ENCODE results near the gene EFNB2. TPM values are rescaled to one million over a fixed set of nuclear protein-coding genes. Genes with fewer than 3 reads are reported as not detected.
A peak's percentile ranks its signal among the peaks of the same experiment; 100 is the strongest.

The EFNB2 gene
- total RNA-seq, 1 experiment from 2014 or later: 4.7 TPM

DNA sequence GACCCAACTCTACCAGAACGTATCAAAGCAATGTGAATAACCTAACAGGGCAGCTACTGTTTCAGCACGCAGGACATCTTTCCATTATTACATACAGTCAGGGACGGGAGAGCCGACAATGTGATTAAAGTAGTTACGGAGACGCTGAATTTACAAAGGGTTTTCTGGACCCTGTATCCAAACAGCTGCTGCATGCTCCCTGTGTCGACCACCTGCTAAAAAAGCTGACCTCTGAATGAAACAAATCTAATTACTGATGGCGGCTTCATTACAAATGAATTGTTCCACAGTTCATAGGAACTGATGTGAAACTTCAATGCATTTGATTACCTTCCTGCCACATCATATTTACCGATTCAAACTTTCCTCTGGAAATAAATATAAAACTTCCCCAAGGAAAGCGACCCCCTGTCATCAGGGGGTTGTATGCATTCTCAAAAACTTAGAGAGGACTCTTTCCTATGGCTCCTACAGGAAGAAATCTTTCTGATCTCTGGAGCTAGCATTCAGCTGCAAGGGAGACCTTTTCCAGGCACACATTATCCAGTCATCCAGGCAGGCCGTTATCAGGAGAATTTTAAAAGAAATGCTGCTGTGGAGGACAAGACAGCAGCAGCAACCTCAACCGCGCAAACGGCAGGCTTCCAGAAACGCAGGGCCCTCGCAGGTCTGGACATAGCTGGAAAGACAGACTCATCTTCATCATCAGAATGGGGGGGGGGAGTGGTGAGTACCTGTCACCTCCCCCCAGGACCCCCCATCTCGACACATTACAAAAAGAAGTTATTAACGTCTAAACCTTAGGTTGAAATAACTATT is 3.1 kb downstream of the EFNB2 start:
- Histone ChIP-seq H3K27me3 (ENCODE audit: control insufficient read depth, insufficient read depth, low read length) (no peaks in the 10 kb centered on the region), H3K36me3 (ENCODE audit: control insufficient read depth, insufficient read depth, low read length) (no peaks in the 10 kb centered on the region; the same call in 1 of the 2 replicates), H3K9me3 (ENCODE audit: control insufficient read depth, insufficient read depth, low read depth, low read length) (no peaks in the 10 kb centered on the region), H3K27ac (ENCODE audit: low read length) (peak overlapping the region; percentile 68), H3K4me3 (ENCODE audit: low read depth in 2 of 2, low read length in 2 of 2) (peak overlapping the region; percentile 45 to 55), H3K4me1 (ENCODE audit: control insufficient read depth, insufficient read depth, low read length) (peaks cover 7% of the 10 kb centered on the region)
- ChIA-PET CTCF (interaction anchor here (0.6 kb wide), 2 partner anchors 447 to 584 kb away, joined by 5 read pairs; no protein-coding TSS in a partner anchor), POLR2A (no interaction called here)
- DNase-seq (ENCODE audit: low read depth, low spot score) (no peak), ATAC-seq (no peak)
- intact Hi-C loops (cut with micrococcal nuclease; ENCODE audit: unreplicated experiment) (loop anchor here (10.0 kb wide), 2 partner anchors 1118 to 1958 kb away; no protein-coding TSS in a partner anchor), in situ Hi-C loops (cut with HindIII; ENCODE audit: low pct_unique_long_range_greater_than_20kb, low sequenced_read_pairs) (no loop called here)
- TF ChIP-seq, protein P1, sequence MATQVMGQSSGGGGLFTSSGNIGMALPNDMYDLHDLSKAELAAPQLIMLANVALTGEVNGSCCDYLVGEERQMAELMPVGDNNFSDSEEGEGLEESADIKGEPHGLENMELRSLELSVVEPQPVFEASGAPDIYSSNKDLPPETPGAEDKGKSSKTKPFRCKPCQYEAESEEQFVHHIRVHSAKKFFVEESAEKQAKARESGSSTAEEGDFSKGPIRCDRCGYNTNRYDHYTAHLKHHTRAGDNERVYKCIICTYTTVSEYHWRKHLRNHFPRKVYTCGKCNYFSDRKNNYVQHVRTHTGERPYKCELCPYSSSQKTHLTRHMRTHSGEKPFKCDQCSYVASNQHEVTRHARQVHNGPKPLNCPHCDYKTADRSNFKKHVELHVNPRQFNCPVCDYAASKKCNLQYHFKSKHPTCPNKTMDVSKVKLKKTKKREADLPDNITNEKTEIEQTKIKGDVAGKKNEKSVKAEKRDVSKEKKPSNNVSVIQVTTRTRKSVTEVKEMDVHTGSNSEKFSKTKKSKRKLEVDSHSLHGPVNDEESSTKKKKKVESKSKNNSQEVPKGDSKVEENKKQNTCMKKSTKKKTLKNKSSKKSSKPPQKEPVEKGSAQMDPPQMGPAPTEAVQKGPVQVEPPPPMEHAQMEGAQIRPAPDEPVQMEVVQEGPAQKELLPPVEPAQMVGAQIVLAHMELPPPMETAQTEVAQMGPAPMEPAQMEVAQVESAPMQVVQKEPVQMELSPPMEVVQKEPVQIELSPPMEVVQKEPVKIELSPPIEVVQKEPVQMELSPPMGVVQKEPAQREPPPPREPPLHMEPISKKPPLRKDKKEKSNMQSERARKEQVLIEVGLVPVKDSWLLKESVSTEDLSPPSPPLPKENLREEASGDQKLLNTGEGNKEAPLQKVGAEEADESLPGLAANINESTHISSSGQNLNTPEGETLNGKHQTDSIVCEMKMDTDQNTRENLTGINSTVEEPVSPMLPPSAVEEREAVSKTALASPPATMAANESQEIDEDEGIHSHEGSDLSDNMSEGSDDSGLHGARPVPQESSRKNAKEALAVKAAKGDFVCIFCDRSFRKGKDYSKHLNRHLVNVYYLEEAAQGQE (IDR thresholded peaks at IDR 0.05; ENCODE audit: insufficient read depth in 1 of 2, low read depth in 2 of 2, low read length in 1 of 2): no peak
- TF ChIP-seq SIN3A (IDR thresholded peaks at IDR 0.05; ENCODE audit: borderline replicate concordance, insufficient read depth, low read depth, low read length) (no peak), TCF7L2 (IDR thresholded peaks at IDR 0.05; ENCODE audit: low read depth, low read length) (no peak), POLR2AphosphoS5 (IDR thresholded peaks at IDR 0.05; ENCODE audit: low read depth, low read length) (no peak)
- TF ChIP-seq, protein P2, sequence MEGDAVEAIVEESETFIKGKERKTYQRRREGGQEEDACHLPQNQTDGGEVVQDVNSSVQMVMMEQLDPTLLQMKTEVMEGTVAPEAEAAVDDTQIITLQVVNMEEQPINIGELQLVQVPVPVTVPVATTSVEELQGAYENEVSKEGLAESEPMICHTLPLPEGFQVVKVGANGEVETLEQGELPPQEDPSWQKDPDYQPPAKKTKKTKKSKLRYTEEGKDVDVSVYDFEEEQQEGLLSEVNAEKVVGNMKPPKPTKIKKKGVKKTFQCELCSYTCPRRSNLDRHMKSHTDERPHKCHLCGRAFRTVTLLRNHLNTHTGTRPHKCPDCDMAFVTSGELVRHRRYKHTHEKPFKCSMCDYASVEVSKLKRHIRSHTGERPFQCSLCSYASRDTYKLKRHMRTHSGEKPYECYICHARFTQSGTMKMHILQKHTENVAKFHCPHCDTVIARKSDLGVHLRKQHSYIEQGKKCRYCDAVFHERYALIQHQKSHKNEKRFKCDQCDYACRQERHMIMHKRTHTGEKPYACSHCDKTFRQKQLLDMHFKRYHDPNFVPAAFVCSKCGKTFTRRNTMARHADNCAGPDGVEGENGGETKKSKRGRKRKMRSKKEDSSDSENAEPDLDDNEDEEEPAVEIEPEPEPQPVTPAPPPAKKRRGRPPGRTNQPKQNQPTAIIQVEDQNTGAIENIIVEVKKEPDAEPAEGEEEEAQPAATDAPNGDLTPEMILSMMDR (IDR thresholded peaks at IDR 0.05): no peak
- no TSS peak for BruUV-seq (replicated peaks)

DNA sequence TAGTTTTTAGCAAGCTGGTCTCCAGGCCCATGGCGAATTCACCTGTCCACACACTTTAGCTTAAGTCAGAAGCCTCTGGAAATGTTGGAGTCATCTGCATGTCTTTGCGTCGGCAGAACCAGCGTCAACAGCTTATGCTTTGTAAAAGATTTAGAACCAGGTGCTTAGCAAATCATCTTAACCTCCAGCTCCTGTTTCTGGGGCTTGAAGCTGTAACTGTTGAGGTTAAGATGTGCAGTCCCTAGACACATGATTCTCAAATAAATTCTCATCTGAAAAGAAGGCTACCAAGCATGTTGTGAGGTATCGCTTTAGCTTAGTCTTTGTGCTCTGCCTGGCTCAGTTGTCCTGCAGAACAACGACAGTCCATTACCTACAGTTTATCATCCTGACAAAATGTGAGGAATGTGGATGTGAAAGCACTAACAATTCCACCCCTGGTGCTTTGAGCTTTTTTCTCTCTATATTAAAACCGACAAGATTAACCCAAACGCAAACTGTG is 4.4 kb downstream of the EFNB2 start:
- BruUV-seq (replicated peaks): no TSS peak
- POLR2A ChIA-PET: no interaction called here
- in situ Hi-C loops (cut with HindIII; ENCODE audit: low pct_unique_long_range_greater_than_20kb, low sequenced_read_pairs): no loop called here
- Histone ChIP-seq H3K4me1 (ENCODE audit: control insufficient read depth, insufficient read depth, low read length) (peaks cover 7% of the 10 kb centered on the region), H3K36me3 (ENCODE audit: control insufficient read depth, insufficient read depth, low read length) (no peaks in the 10 kb centered on the region; the same call in 1 of the 2 replicates), H3K27me3 (ENCODE audit: control insufficient read depth, insufficient read depth, low read length) (no peaks in the 10 kb centered on the region), H3K27ac (ENCODE audit: low read length) (no peak overlapping the region), H3K9me3 (ENCODE audit: control insufficient read depth, insufficient read depth, low read depth, low read length) (no peaks in the 10 kb centered on the region), H3K4me3 (ENCODE audit: low read depth in 2 of 2, low read length in 2 of 2) (peak overlapping the region; percentile 9; a peak in 3 of 4 replicates)
- TF ChIP-seq, protein P2 (IDR thresholded peaks at IDR 0.05): no peak
- TF ChIP-seq TCF7L2 (IDR thresholded peaks at IDR 0.05; ENCODE audit: low read depth, low read length): no peak
- TF ChIP-seq SIN3A (IDR thresholded peaks at IDR 0.05; ENCODE audit: borderline replicate concordance, insufficient read depth, low read depth, low read length): no peak
- TF ChIP-seq POLR2AphosphoS5 (IDR thresholded peaks at IDR 0.05; ENCODE audit: low read depth, low read length): no peak
- TF ChIP-seq, protein P1 (IDR thresholded peaks at IDR 0.05; ENCODE audit: insufficient read depth in 1 of 2, low read depth in 2 of 2, low read length in 1 of 2): no peak
- ATAC-seq (no peak), DNase-seq (ENCODE audit: low read depth, low spot score) (no peak)
- CTCF ChIA-PET: interaction anchor here (0.6 kb wide), 1 partner anchor 10 kb away, joined by 5 read pairs; no protein-coding TSS in a partner anchor
- intact Hi-C loops (cut with micrococcal nuclease; ENCODE audit: unreplicated experiment): loop anchor here (10.0 kb wide), 2 partner anchors 1116 to 1956 kb away; no protein-coding TSS in a partner anchor
